Astrocyte (in vitro differentiated cells and primary cell): ENCODE data around the gene MED28. TPM values are rescaled to one million over a fixed set of nuclear protein-coding genes. Genes with fewer than 3 reads are reported as not detected.

Experiments
- DNase-seq: peaks from one replicate; pipeline ENCODE4 v3.0.0-alpha.2; 2010; ENCODE audit warnings: low read depth
- FAIRE-seq: peaks from 2 replicates; lab custom pipeline; 2011; peaks lifted over from hg19 to GRCh38; lab: Jason Lieb, UNC
- H2AFZ ChIP-seq: 2 replicates; pipeline ENCODE4 v1.6.0; 2012; ENCODE audit warnings: low read depth, low read length, inconsistent platforms
- H3K27ac ChIP-seq: 2 replicates; pipeline ENCODE4 v1.5.1; 2011; ENCODE audit warnings: low read depth, low read length, inconsistent platforms
- H3K27me3 ChIP-seq: 2 replicates; pipeline ENCODE4 v1.6.0; 2011; ENCODE audit warnings: low read length, inconsistent platforms; ENCODE audit not compliant: insufficient read depth
- H3K36me3 ChIP-seq: 2 replicates; pipeline ENCODE4 v1.5.1; 2011; ENCODE audit warnings: low read length, inconsistent platforms; ENCODE audit not compliant: insufficient read depth
- H3K4me1 ChIP-seq: 2 replicates; pipeline ENCODE4 v1.5.1; 2011; ENCODE audit warnings: low read length, inconsistent platforms; ENCODE audit not compliant: insufficient read depth
- H3K4me2 ChIP-seq: 2 replicates; pipeline ENCODE4 v1.6.0; 2012; ENCODE audit warnings: low read length, inconsistent platforms
- H3K4me3 ChIP-seq: 2 replicates; pipeline ENCODE4 v1.5.1; 2011; ENCODE audit warnings: low read depth, mild to moderate bottlenecking, low read length, inconsistent platforms; ENCODE audit not compliant: insufficient read depth
- H3K79me2 ChIP-seq: 2 replicates; pipeline ENCODE4 v1.6.0; 2012; ENCODE audit warnings: mild to moderate bottlenecking, low read length, inconsistent platforms; ENCODE audit not compliant: insufficient read depth
- H3K9ac ChIP-seq: 2 replicates; pipeline ENCODE4 v1.6.0; 2012; ENCODE audit warnings: mild to moderate bottlenecking, low read length, inconsistent platforms
- H3K9me3 ChIP-seq: 2 replicates; pipeline ENCODE4 v1.5.1; 2012; ENCODE audit warnings: low read depth, mild to moderate bottlenecking, low read length, inconsistent platforms; ENCODE audit not compliant: insufficient read depth
- H4K20me1 ChIP-seq: 2 replicates; pipeline ENCODE4 v1.6.0; 2012; ENCODE audit warnings: low read length, inconsistent platforms; ENCODE audit not compliant: insufficient read depth
- H3K27ac Mint-ChIP-seq: one replicate; pipeline ENCODE4 v1.8.0; 2021; ENCODE audit warnings: mild to moderate bottlenecking, mixed read lengths; ENCODE audit not compliant: unreplicated experiment
- H3K27me3 Mint-ChIP-seq: one replicate; pipeline ENCODE4 v1.8.0; 2021; ENCODE audit warnings: low read depth, mixed read lengths; ENCODE audit not compliant: unreplicated experiment
- H3K36me3 Mint-ChIP-seq: one replicate; pipeline ENCODE4 v1.8.0; 2021; ENCODE audit warnings: low read depth, mixed read lengths; ENCODE audit not compliant: unreplicated experiment
- H3K4me1 Mint-ChIP-seq: one replicate; pipeline ENCODE4 v1.8.0; 2021; ENCODE audit warnings: low read depth, mixed read lengths; ENCODE audit not compliant: unreplicated experiment
- H3K4me3 Mint-ChIP-seq: one replicate; pipeline ENCODE4 v1.8.0; 2021; ENCODE audit warnings: mild to moderate bottlenecking, moderate library complexity, mixed read lengths; ENCODE audit not compliant: unreplicated experiment
- H3K9me3 Mint-ChIP-seq: one replicate; pipeline ENCODE4 v1.8.0; 2021; ENCODE audit warnings: mild to moderate bottlenecking, mixed read lengths; ENCODE audit not compliant: unreplicated experiment
- EZH2 ChIP-seq: IDR thresholded peaks from 2 replicates; pipeline ENCODE4 v1.6.1; 2012; ENCODE audit warnings: mild to moderate bottlenecking, low read length, inconsistent platforms; ENCODE audit not compliant: insufficient read depth
- total RNA-seq: library from RNA; stranded (reverse); gene quantifications from 2 replicates; pipeline ENCODE4 v1.2.1, GENCODE V29; 2021
- TF ChIP-seq, protein P1 (sequence below): IDR thresholded peaks from 2 replicates; pipeline ENCODE4 v1.5.1; 2011; ENCODE audit warnings: low read depth, mild to moderate bottlenecking, inconsistent platforms, low read length, moderate library complexity; ENCODE audit not compliant: insufficient read depth

Gene MED28
- total RNA-seq, 1 donor from 2014 or later: 42.6 TPM

DNA sequence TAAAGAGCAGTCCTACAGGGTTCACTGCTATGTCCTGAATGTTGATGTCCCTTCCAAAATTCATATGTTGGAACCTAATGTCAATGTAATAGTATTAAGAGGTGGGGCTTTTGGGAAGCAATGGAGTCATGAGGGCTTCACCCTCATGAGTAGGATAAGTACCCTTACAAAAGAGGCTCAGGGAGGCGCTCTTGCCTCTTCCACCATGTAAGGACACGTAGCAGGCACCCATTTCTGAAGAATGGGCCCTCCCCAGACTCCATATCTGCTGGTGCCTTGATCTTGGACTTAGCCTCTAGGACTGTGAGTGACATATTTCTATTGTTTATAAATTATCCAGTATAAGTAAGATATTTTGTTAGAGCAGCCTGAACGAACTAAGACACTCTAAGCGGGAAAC is 15.8 kb downstream of the MED28 start:
- Mint-ChIP-seq H3K27ac (no peak overlapping the region), H3K4me1 (no peaks in the 10 kb centered on the region), H3K27me3 (no peaks in the 10 kb centered on the region), H3K9me3 (no peaks in the 10 kb centered on the region), H3K36me3 (peaks cover 27% of the 10 kb centered on the region), H3K4me3 (no peak overlapping the region)
- peaks cover 61% of the 10 kb centered on the region for H3K36me3 ChIP-seq
- no peak overlapping the region for H3K9ac ChIP-seq
- peaks cover 22% of the 10 kb centered on the region for H3K79me2 ChIP-seq
- peaks cover 41% of the 10 kb centered on the region for H4K20me1 ChIP-seq
- H3K4me3 ChIP-seq: no peak overlapping the region
- no peaks in the 10 kb centered on the region for H3K4me1 ChIP-seq
- FAIRE-seq (no peak), DNase-seq (no peak)
- H3K27ac ChIP-seq: no peak overlapping the region
- no peak overlapping the region for H2AFZ ChIP-seq
- H3K9me3 ChIP-seq: no peaks in the 10 kb centered on the region
- H3K27me3 ChIP-seq: no peaks in the 10 kb centered on the region
- TF ChIP-seq EZH2: no peak
- TF ChIP-seq, protein P1, sequence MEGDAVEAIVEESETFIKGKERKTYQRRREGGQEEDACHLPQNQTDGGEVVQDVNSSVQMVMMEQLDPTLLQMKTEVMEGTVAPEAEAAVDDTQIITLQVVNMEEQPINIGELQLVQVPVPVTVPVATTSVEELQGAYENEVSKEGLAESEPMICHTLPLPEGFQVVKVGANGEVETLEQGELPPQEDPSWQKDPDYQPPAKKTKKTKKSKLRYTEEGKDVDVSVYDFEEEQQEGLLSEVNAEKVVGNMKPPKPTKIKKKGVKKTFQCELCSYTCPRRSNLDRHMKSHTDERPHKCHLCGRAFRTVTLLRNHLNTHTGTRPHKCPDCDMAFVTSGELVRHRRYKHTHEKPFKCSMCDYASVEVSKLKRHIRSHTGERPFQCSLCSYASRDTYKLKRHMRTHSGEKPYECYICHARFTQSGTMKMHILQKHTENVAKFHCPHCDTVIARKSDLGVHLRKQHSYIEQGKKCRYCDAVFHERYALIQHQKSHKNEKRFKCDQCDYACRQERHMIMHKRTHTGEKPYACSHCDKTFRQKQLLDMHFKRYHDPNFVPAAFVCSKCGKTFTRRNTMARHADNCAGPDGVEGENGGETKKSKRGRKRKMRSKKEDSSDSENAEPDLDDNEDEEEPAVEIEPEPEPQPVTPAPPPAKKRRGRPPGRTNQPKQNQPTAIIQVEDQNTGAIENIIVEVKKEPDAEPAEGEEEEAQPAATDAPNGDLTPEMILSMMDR: no peak
- no peak overlapping the region for H3K4me2 ChIP-seq

DNA sequence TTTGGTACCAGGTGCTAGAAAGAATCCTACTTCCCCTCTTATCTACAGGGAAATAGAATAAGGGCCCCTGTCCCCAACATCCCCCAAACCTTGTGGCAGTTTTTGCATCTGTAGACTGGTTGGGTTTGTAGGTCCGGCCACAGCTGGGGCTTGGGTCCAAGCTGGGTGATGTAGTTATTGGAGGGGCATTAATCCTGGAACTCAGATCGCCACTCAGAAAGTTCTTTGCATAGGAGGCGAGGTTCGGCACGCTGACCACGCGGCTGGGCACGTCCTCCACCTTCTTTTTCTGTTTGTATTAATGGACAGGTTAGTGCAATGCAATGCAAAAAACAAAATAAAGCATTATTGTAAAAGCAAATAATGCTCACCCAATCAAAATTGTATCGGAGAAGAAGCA is 19.2 kb downstream of the MED28 start:
- Histone ChIP-seq H3K4me3 (no peak overlapping the region), H3K27me3 (no peaks in the 10 kb centered on the region), H3K27ac (no peak overlapping the region), H3K36me3 (peaks cover 40% of the 10 kb centered on the region), H3K9me3 (no peaks in the 10 kb centered on the region), H3K79me2 (peaks cover 15% of the 10 kb centered on the region), H3K4me2 (no peak overlapping the region), H3K9ac (no peak overlapping the region), H2AFZ (no peak overlapping the region), H3K4me1 (no peaks in the 10 kb centered on the region), H4K20me1 (peaks cover 43% of the 10 kb centered on the region)
- H3K27me3 Mint-ChIP-seq: no peaks in the 10 kb centered on the region
- FAIRE-seq: no peak
- peaks cover 9% of the 10 kb centered on the region for H3K36me3 Mint-ChIP-seq
- TF ChIP-seq, protein P1: no peak
- no peak for TF ChIP-seq EZH2
- DNase-seq: no peak
- H3K9me3 Mint-ChIP-seq: no peaks in the 10 kb centered on the region
- H3K27ac Mint-ChIP-seq: no peak overlapping the region
- H3K4me1 Mint-ChIP-seq: no peaks in the 10 kb centered on the region
- H3K4me3 Mint-ChIP-seq: no peak overlapping the region

DNA sequence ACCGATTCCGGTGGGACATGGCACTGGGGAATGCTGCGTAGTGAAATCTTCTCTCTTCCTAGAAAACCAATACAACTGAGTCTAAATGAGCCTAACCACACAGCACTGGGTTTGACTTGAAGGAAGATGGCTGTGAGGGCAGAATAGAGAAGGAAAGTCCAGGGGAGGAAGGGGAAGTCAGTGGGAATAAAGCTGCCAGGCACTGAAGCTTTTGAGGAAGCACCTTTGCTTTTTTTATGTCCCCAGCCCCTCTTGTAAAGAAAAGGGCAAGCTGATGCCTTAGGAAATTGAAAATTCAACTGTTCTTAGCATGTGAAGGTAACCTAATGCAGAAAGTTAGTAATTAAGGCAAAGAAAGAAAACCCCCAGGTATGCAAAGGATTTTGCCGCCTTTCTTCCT is 20.6 kb downstream of the MED28 start:
- Mint-ChIP-seq H3K4me1 (no peaks in the 10 kb centered on the region), H3K9me3 (no peaks in the 10 kb centered on the region), H3K27ac (no peak overlapping the region), H3K27me3 (no peaks in the 10 kb centered on the region), H3K4me3 (no peak overlapping the region), H3K36me3 (peaks cover 3% of the 10 kb centered on the region)
- no peak overlapping the region for H2AFZ ChIP-seq
- H3K36me3 ChIP-seq: peaks cover 33% of the 10 kb centered on the region
- no peaks in the 10 kb centered on the region for H3K27me3 ChIP-seq
- H3K79me2 ChIP-seq: peaks cover 7% of the 10 kb centered on the region
- TF ChIP-seq, protein P1: no peak
- TF ChIP-seq EZH2: no peak
- no peaks in the 10 kb centered on the region for H3K4me1 ChIP-seq
- no peak overlapping the region for H3K4me3 ChIP-seq
- no peaks in the 10 kb centered on the region for H3K9me3 ChIP-seq
- FAIRE-seq (no peak), DNase-seq (no peak)
- peaks cover 34% of the 10 kb centered on the region for H4K20me1 ChIP-seq
- no peak overlapping the region for H3K9ac ChIP-seq
- H3K27ac ChIP-seq: no peak overlapping the region
- H3K4me2 ChIP-seq: no peak overlapping the region
